Neural cell (in vitro differentiated cells): Measurements from ENCODE around the gene GPR143. TPM values are rescaled to one million over a fixed set of nuclear protein-coding genes. Genes with fewer than 3 reads are reported as not detected.

ENCODE experiments used
- H2AFZ ChIP-seq: fragments of 200-600, 300-800 bp; sonication (generic), shearing (Covaris generic); 2 replicates; pipeline ENCODE4 v1.6.0; 2014; ENCODE audit warnings: low read depth, mild to moderate bottlenecking, antibody characterized with exemption, low read length, moderate library complexity
- H3F3A ChIP-seq: fragments of 200-600 bp; shearing (Covaris generic); 2 replicates; pipeline ENCODE4 v1.6.1; 2016; ENCODE audit warnings: mild to moderate bottlenecking, moderate library complexity, mixed read lengths, antibody characterized with exemption, low read length; ENCODE audit not compliant: insufficient read depth, poor library complexity, severe bottlenecking
- H3K27ac ChIP-seq: fragments of 200-600, 300-800 bp; sonication (generic), shearing (Covaris generic); 2 replicates; pipeline ENCODE4 v1.5.1; 2014; ENCODE audit warnings: mild to moderate bottlenecking, low read length, moderate library complexity
- H3K27me3 ChIP-seq: fragments of 300-800, 200-600 bp; sonication (generic), shearing (Covaris generic); 2 replicates; pipeline ENCODE4 v1.6.0; 2014; ENCODE audit warnings: mild to moderate bottlenecking, low read depth, low read length, moderate library complexity; ENCODE audit not compliant: insufficient read depth
- H3K36me3 ChIP-seq: fragments of 300-800, 200-600 bp; sonication (generic), shearing (Covaris generic); 2 replicates; pipeline ENCODE4 v1.5.1; 2014; ENCODE audit warnings: mild to moderate bottlenecking, antibody characterized with exemption, low read length, moderate library complexity; ENCODE audit not compliant: insufficient read depth
- H3K4me2 ChIP-seq: fragments of 300-800, 200-600 bp; sonication (generic), shearing (Covaris generic); 2 replicates; pipeline ENCODE4 v1.6.0; 2014; ENCODE audit warnings: mild to moderate bottlenecking, low read length
- H3K4me3 ChIP-seq: fragments of 300-800, 200-600 bp; sonication (generic), shearing (Covaris generic); 2 replicates; pipeline ENCODE4 v1.5.1; 2014; ENCODE audit warnings: mild to moderate bottlenecking, low read length, moderate library complexity
- H3K79me2 ChIP-seq: fragments of 200-600 bp; shearing (Covaris generic); replicated peaks from 2 replicates; pipeline ENCODE4 v1.6.0; 2014; ENCODE audit warnings: mild to moderate bottlenecking, low read length, moderate library complexity; ENCODE audit not compliant: insufficient read depth
- H3K9ac ChIP-seq: fragments of 300-800, 200-600 bp; sonication (generic), shearing (Covaris generic); 2 replicates; pipeline ENCODE4 v1.6.1; 2016; ENCODE audit warnings: mild to moderate bottlenecking, low read length, mixed read lengths
- H3K9me2 ChIP-seq: fragments of 200-600 bp; shearing (Covaris generic); 2 replicates; pipeline ENCODE4 v1.6.1; 2016; ENCODE audit warnings: mild to moderate bottlenecking, low read length, mixed read lengths; ENCODE audit not compliant: insufficient read depth
- H3K9me3 ChIP-seq: fragments of 200-600, 300-800 bp; sonication (generic), shearing (Covaris generic); 2 replicates; pipeline ENCODE4 v1.6.1; 2016; ENCODE audit warnings: mild to moderate bottlenecking, mixed run types, low read length, moderate library complexity, mixed read lengths
- H4K20me1 ChIP-seq: fragments of 200-600 bp; shearing (Covaris generic); 2 replicates; pipeline ENCODE4 v1.6.1; 2016; ENCODE audit warnings: mild to moderate bottlenecking, mixed run types; ENCODE audit not compliant: insufficient read depth
- EP300 ChIP-seq: fragments of 450-650 bp; conservative IDR thresholded peaks from 2 replicates; pipeline ENCODE4 v1.6.1; 2014; ENCODE audit warnings: antibody characterized with exemption, mild to moderate bottlenecking, moderate library complexity; ENCODE audit not compliant: poor library complexity, severe bottlenecking
- EZH2 ChIP-seq: fragments of 200-600, 300-800 bp; shearing (Covaris generic), sonication (generic); IDR thresholded peaks from 2 replicates; pipeline ENCODE4 v1.6.1; 2014; ENCODE audit warnings: antibody characterized with exemption, low read length, borderline replicate concordance, mild to moderate bottlenecking; ENCODE audit not compliant: insufficient read depth, poor library complexity, severe bottlenecking
- MXI1 ChIP-seq: fragments of 450-650 bp; conservative IDR thresholded peaks from 2 replicates; pipeline ENCODE4 v1.6.1; 2014; ENCODE audit warnings: antibody characterized with exemption, mild to moderate bottlenecking; ENCODE audit not compliant: poor library complexity, severe bottlenecking
- POLR2AphosphoS5 ChIP-seq: IDR thresholded peaks from 2 replicates; pipeline ENCODE4 v1.6.1; 2012
- RAD21 ChIP-seq: fragments of 450-650 bp; conservative IDR thresholded peaks from 2 replicates; pipeline ENCODE4 v1.6.1; 2014; ENCODE audit warnings: antibody characterized with exemption, mild to moderate bottlenecking, moderate library complexity
- SMC3 ChIP-seq: fragments of 450-650 bp; conservative IDR thresholded peaks from 2 replicates; pipeline ENCODE4 v1.6.1; 2014; ENCODE audit warnings: antibody characterized with exemption, mild to moderate bottlenecking, moderate library complexity; ENCODE audit not compliant: poor library complexity
- TAF1 ChIP-seq: IDR thresholded peaks from 2 replicates; pipeline ENCODE4 v1.6.1; 2012; ENCODE audit warnings: low read depth
- polyA plus RNA-seq: library from polyadenylated mRNA; depleted of rRNA; stranded (reverse); fragments of >200 nt; gene quantifications from 2 replicates; pipeline ENCODE4 v1.2.3, GENCODE V29; 2014
- TF ChIP-seq, protein P1 (sequence below): fragments of 450-650 bp; IDR thresholded peaks from 2 replicates; pipeline ENCODE4 v1.5.1; 2014; ENCODE audit warnings: antibody characterized with exemption, mild to moderate bottlenecking, moderate library complexity; ENCODE audit not compliant: poor library complexity, severe bottlenecking
- TF ChIP-seq, protein P2 (sequence below): IDR thresholded peaks from 2 replicates; pipeline ENCODE4 v1.6.1; 2012; ENCODE audit warnings: borderline replicate concordance

Gene GPR143
- polyA plus RNA-seq, 1 donor from 2014 or later = 5.5 TPM

DNA sequence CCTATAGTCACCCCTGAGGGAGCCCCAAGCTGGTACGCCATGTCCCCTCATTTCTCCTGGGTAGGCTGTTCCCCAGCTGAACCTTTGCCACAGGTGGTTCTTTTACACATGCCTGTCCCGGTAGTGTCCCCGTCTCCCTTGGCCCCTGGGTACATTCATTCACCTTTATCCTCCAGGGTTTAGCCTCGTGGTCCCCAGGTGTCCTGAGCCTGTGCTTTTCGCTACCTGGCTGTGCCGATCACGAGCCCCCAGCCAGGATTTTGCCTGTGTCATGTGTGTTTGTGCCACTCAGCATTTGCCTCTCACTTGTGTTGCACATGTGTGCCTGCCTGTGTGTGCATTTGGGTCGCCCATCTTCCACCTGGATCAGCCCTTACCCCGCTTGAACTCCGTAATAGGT is 57.6 kb downstream of the GPR143 start:
- Histone ChIP-seq H3K9ac (no peak overlapping the region), H4K20me1 (no peaks in the 10 kb centered on the region), H3K9me2 (no peaks in the 10 kb centered on the region), H3K27ac (no peak overlapping the region), H2AFZ (no peak overlapping the region), H3F3A (no peaks in the 10 kb centered on the region), H3K4me3 (no peak overlapping the region), H3K79me2 (no peaks in the 10 kb centered on the region), H3K27me3 (no peaks in the 10 kb centered on the region), H3K4me2 (no peak overlapping the region), H3K9me3 (no peaks in the 10 kb centered on the region), H3K36me3 (no peaks in the 10 kb centered on the region)
- TF ChIP-seq MXI1 (no peak), RAD21 (no peak), EZH2 (no peak), EP300 (no peak), SMC3 (no peak)
- TF ChIP-seq, protein P1, sequence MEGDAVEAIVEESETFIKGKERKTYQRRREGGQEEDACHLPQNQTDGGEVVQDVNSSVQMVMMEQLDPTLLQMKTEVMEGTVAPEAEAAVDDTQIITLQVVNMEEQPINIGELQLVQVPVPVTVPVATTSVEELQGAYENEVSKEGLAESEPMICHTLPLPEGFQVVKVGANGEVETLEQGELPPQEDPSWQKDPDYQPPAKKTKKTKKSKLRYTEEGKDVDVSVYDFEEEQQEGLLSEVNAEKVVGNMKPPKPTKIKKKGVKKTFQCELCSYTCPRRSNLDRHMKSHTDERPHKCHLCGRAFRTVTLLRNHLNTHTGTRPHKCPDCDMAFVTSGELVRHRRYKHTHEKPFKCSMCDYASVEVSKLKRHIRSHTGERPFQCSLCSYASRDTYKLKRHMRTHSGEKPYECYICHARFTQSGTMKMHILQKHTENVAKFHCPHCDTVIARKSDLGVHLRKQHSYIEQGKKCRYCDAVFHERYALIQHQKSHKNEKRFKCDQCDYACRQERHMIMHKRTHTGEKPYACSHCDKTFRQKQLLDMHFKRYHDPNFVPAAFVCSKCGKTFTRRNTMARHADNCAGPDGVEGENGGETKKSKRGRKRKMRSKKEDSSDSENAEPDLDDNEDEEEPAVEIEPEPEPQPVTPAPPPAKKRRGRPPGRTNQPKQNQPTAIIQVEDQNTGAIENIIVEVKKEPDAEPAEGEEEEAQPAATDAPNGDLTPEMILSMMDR = no peak
- TF ChIP-seq, protein P2, sequence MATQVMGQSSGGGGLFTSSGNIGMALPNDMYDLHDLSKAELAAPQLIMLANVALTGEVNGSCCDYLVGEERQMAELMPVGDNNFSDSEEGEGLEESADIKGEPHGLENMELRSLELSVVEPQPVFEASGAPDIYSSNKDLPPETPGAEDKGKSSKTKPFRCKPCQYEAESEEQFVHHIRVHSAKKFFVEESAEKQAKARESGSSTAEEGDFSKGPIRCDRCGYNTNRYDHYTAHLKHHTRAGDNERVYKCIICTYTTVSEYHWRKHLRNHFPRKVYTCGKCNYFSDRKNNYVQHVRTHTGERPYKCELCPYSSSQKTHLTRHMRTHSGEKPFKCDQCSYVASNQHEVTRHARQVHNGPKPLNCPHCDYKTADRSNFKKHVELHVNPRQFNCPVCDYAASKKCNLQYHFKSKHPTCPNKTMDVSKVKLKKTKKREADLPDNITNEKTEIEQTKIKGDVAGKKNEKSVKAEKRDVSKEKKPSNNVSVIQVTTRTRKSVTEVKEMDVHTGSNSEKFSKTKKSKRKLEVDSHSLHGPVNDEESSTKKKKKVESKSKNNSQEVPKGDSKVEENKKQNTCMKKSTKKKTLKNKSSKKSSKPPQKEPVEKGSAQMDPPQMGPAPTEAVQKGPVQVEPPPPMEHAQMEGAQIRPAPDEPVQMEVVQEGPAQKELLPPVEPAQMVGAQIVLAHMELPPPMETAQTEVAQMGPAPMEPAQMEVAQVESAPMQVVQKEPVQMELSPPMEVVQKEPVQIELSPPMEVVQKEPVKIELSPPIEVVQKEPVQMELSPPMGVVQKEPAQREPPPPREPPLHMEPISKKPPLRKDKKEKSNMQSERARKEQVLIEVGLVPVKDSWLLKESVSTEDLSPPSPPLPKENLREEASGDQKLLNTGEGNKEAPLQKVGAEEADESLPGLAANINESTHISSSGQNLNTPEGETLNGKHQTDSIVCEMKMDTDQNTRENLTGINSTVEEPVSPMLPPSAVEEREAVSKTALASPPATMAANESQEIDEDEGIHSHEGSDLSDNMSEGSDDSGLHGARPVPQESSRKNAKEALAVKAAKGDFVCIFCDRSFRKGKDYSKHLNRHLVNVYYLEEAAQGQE = no peak

DNA sequence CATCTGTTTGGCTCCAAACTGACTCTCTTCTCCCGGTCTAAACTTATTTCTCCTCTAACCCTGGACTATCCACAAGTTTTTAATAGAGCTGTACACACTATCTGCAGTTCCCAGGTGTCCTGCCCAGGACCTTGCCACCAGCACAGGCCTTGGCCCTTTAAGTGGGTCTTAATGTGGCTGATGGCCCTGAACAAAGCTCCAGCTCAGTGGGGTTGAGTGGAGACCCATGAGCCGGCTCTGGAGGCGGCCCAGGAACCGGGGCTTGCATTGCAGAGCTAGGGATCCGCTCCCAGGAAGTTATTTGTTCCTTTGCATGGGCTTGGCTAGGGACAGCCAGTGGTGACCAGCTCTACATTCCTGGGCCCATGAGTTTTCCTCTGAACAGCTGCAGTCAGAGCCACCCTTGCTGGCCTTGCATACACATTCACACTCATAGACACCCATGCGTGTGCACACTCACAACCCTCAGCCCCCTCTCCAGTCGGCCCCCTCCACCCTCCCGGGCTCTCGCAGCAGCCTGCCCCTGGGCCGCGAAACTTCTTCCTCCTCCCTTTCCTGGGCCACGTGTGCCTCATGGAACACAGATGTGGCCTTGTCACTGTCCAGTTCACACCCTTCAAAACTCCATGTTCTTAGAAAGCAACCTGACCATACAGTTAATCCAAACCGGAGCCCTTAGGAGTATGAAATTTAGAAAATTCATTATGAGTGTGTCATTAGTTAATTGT is 58.2 kb downstream of the GPR143 start:
- H3K27ac ChIP-seq = no peak overlapping the region
- TF ChIP-seq EP300 = no peak
- TF ChIP-seq SMC3 = no peak
- TF ChIP-seq POLR2AphosphoS5 = no peak
- no peak for TF ChIP-seq EZH2
- no peak for TF ChIP-seq MXI1
- TF ChIP-seq, protein P2 = no peak
- TF ChIP-seq TAF1 = no peak
- no peak for TF ChIP-seq RAD21
- TF ChIP-seq, protein P1 = no peak
- H3K9me3 ChIP-seq = no peaks in the 10 kb centered on the region
- no peak overlapping the region for H3K4me3 ChIP-seq
- H3F3A ChIP-seq = no peaks in the 10 kb centered on the region
- H3K9me2 ChIP-seq = no peaks in the 10 kb centered on the region
- H3K79me2 ChIP-seq = no peaks in the 10 kb centered on the region
- no peaks in the 10 kb centered on the region for H3K27me3 ChIP-seq
- H3K36me3 ChIP-seq = no peaks in the 10 kb centered on the region
- H4K20me1 ChIP-seq = no peaks in the 10 kb centered on the region
- H2AFZ ChIP-seq = no peak overlapping the region
- no peak overlapping the region for H3K9ac ChIP-seq
- no peak overlapping the region for H3K4me2 ChIP-seq
